ENCODE results near the gene ARHGEF37. TPM values are rescaled to one million over a fixed set of nuclear protein-coding genes. Genes with fewer than 3 reads are reported as not detected.

The ARHGEF37 gene
- total and polyA plus RNA-seq, 2 of the 8 experiments (the other 6 are each of a cell fraction or from before 2014, with no cell fraction given), result 0.21 to 0.48 TPM

- TF ChIP-seq SIX5 (IDR thresholded peaks at IDR 0.05; ENCODE audit: low read depth, low read length) (no peak), CHD1 (IDR thresholded peaks at IDR 0.05; ENCODE audit: low read depth, low read length) (no peak), EGR1 (IDR thresholded peaks at IDR 0.05; ENCODE audit: borderline replicate concordance, low read depth, low read length) (no peak), RBBP5 (IDR thresholded peaks at IDR 0.05; ENCODE audit: borderline replicate concordance, low read depth, low read length) (no peak), GABPA (IDR thresholded peaks at IDR 0.05; ENCODE audit: borderline replicate concordance, insufficient read depth, low read length) (no peak), MAX (IDR thresholded peaks at IDR 0.05) (no peak), MAFK (IDR thresholded peaks at IDR 0.05; ENCODE audit: low read depth, low read length) (no peak), BRCA1 (IDR thresholded peaks at IDR 0.05; ENCODE audit: low read depth, low read length) (no peak), ATF2 (IDR thresholded peaks at IDR 0.05; ENCODE audit: low read length) (no peak)
Measured at GRCh38 chr5:149636191-149636860, 55.0 kb downstream of the ARHGEF37 start (continued).
